Keratinocyte (primary cell): ENCODE measurements around the gene IQCE. TPM values are rescaled to one million over a fixed set of nuclear protein-coding genes. Genes with fewer than 3 reads are reported as not detected.

ENCODE experiments used
- DNase-seq: peaks from one replicate; pipeline ENCODE4 v3.0.0-alpha.2; 2011; ENCODE audit warnings: low read depth, missing footprints, low spot score
- FAIRE-seq: peaks from 2 replicates; lab custom pipeline; 2011; peaks lifted over from hg19 to GRCh38; lab: Jason Lieb, UNC
- H2AFZ ChIP-seq: 2 replicates; pipeline ENCODE4 v1.6.0; 2012; ENCODE audit warnings: low read length, control low read depth, inconsistent platforms; ENCODE audit not compliant: control insufficient read depth
- H3K27ac ChIP-seq: 2 replicates; pipeline ENCODE4 v1.5.1; 2011; ENCODE audit warnings: low read length; ENCODE audit not compliant: control insufficient read depth, insufficient read depth
- H3K27me3 ChIP-seq: 3 replicates; pipeline ENCODE4 v1.6.0; 2011; ENCODE audit warnings: low read length; ENCODE audit not compliant: control insufficient read depth, insufficient read depth; ENCODE audit errors: extremely low read depth
- H3K36me3 ChIP-seq, 2 experiments: 2 replicates in 1 of 2; 3 replicates in 1 of 2; pipeline ENCODE4 v1.5.1; 2011; ENCODE audit warnings: low read length in 2 of 2, mild to moderate bottlenecking in 1 of 2; ENCODE audit not compliant: control insufficient read depth in 2 of 2, insufficient read depth in 2 of 2; ENCODE audit errors: extremely low read depth in 1 of 2
- H3K4me1 ChIP-seq: 3 replicates; pipeline ENCODE4 v1.5.1; 2011; ENCODE audit warnings: low read length; ENCODE audit not compliant: control insufficient read depth, insufficient read depth; ENCODE audit errors: extremely low read depth
- H3K4me2 ChIP-seq: 3 replicates; pipeline ENCODE4 v1.6.0; 2011; ENCODE audit warnings: low read depth, low read length; ENCODE audit not compliant: control insufficient read depth, insufficient read depth; ENCODE audit errors: extremely low read depth
- H3K4me3 ChIP-seq, 3 experiments: fragments of 200-600 bp in 1 of 3; sonication (generic) in 1 of 3; 2 replicates in 2 of 3; 3 replicates in 1 of 3; pipeline ENCODE4 v1.5.1; 2011 to 2016; ENCODE audit warnings: low read length in 3 of 3, mild to moderate bottlenecking in 3 of 3, control low read depth in 2 of 3, inconsistent platforms in 1 of 3, low read depth in 1 of 3, mixed read lengths in 1 of 3, mixed run types in 1 of 3, moderate library complexity in 1 of 3; ENCODE audit not compliant: control insufficient read depth in 2 of 3, insufficient read depth in 2 of 3; ENCODE audit errors: extremely low read depth in 1 of 3
- H3K79me2 ChIP-seq: 2 replicates; pipeline ENCODE4 v1.6.0; 2012; ENCODE audit warnings: low read length; ENCODE audit not compliant: control insufficient read depth, insufficient read depth
- H3K9ac ChIP-seq: 3 replicates; pipeline ENCODE4 v1.6.0; 2011; ENCODE audit warnings: low read length; ENCODE audit not compliant: control insufficient read depth, insufficient read depth; ENCODE audit errors: extremely low read depth
- H3K9me1 ChIP-seq: 3 replicates; pipeline ENCODE4 v1.6.0; 2011; ENCODE audit warnings: low read length; ENCODE audit not compliant: control insufficient read depth, insufficient read depth; ENCODE audit errors: extremely low read depth
- H3K9me3 ChIP-seq: 2 replicates; pipeline ENCODE4 v1.5.1; 2012; ENCODE audit warnings: low read depth, low read length; ENCODE audit not compliant: control insufficient read depth
- H4K20me1 ChIP-seq: 3 replicates; pipeline ENCODE4 v1.6.0; 2011; ENCODE audit warnings: low read length; ENCODE audit not compliant: control insufficient read depth, insufficient read depth; ENCODE audit errors: extremely low read depth
- EZH2 ChIP-seq: IDR thresholded peaks from one replicate; pipeline ENCODE4 v1.6.1; 2012; ENCODE audit warnings: inconsistent platforms, mild to moderate bottlenecking, low read length, moderate library complexity
- dilution Hi-C: fragments of 300-500 bp; cut with MboI; formaldehyde crosslinking; loops from one replicate; pipeline ENCODE4 v1.7.0; 2020; ENCODE audit warnings: low sequenced_read_pairs; ENCODE audit not compliant: extremely low pct_ligation_motif_present
- polyA plus RNA-seq, 5 experiments: library from polyadenylated mRNA; depleted of rRNA in 3 of 5; stranded (reverse) in 3 of 5; stranded (forward) in 1 of 5; unstranded in 1 of 5; fragments of >200 nt; gene quantifications; 1 replicate in 1 of 5; 2 replicates in 3 of 5; 3 replicates in 1 of 5; pipeline versions ENCODE4 v1.2.1 to v1.2.3, GENCODE V29; 2011 to 2012; ENCODE audit warnings: missing spikeins in 2 of 5, low read depth in 1 of 5, low replicate concordance in 1 of 5
- TF ChIP-seq, protein P1 (sequence below), 3 experiments: IDR thresholded peaks in 1 of 3; conservative IDR thresholded peaks in 1 of 3; optimal IDR thresholded peaks in 1 of 3; 2 replicates in 2 of 3; 3 replicates in 1 of 3; pipeline versions ENCODE3 to v1.5.1; 2011; ENCODE audit warnings: low read length in 3 of 3, mild to moderate bottlenecking in 3 of 3, moderate library complexity in 2 of 3, control low read depth in 1 of 3, inconsistent platforms in 1 of 3; ENCODE audit not compliant: insufficient read depth in 2 of 3; ENCODE audit errors: extremely low read depth in 1 of 3

IQCE gene
- polyA plus RNA-seq, 1 donor (not counting 4 experiments of a cell fraction or from before 2014, with no cell fraction given): 5.2 TPM

DNA sequence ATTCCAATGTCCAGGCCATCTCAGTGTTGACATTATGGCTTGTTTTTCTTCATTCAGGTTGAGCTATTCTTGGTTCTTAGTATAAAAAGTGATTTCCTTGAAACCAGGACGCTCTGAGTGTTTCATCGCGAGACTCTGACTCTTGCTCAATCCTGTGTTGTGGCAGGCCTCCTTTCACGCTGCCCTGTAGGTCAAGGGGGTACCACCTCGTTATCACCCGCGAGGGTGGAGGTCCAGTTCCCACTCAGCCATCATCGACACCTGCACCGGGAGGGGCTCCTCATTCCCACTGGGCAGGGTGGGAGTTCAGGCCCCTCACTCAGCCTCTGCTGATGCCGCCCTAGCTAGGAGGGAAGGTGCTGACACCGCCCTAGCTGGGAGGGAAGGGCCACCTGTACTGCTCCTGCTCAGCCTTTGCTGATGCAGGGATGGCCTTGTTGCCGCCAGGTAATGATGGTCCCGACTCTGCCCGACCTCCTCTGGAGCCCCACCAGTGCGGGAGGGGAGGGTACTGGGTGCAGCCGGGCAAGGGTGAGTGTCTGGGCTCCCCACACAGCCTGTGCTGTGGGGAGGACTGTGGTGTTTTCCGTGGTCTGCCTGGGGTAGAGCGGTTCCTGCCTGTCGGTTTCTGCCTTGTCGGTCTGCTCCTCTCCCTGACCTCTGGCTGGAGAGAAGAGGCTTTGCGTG, 16.4 kb downstream of the IQCE start:
- no peak for FAIRE-seq
- H4K20me1 ChIP-seq: no peaks in the 10 kb centered on the region
- H3K27ac ChIP-seq: no peak overlapping the region
- no peaks in the 10 kb centered on the region for H3K79me2 ChIP-seq
- no peak overlapping the region for H3K4me3 ChIP-seq
- no peak for DNase-seq
- no peak overlapping the region for H3K4me2 ChIP-seq
- peaks cover 8 to 16% of the 10 kb centered on the region in 2 experiments for H3K36me3 ChIP-seq
- no peaks in the 10 kb centered on the region for H3K27me3 ChIP-seq
- H3K4me1 ChIP-seq: peaks cover 10% of the 10 kb centered on the region
- H3K9me3 ChIP-seq: no peaks in the 10 kb centered on the region
- no peak overlapping the region for H3K9ac ChIP-seq
- H3K9me1 ChIP-seq: no peaks in the 10 kb centered on the region
- TF ChIP-seq, protein P1, sequence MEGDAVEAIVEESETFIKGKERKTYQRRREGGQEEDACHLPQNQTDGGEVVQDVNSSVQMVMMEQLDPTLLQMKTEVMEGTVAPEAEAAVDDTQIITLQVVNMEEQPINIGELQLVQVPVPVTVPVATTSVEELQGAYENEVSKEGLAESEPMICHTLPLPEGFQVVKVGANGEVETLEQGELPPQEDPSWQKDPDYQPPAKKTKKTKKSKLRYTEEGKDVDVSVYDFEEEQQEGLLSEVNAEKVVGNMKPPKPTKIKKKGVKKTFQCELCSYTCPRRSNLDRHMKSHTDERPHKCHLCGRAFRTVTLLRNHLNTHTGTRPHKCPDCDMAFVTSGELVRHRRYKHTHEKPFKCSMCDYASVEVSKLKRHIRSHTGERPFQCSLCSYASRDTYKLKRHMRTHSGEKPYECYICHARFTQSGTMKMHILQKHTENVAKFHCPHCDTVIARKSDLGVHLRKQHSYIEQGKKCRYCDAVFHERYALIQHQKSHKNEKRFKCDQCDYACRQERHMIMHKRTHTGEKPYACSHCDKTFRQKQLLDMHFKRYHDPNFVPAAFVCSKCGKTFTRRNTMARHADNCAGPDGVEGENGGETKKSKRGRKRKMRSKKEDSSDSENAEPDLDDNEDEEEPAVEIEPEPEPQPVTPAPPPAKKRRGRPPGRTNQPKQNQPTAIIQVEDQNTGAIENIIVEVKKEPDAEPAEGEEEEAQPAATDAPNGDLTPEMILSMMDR (optimal IDR thresholded peaks at IDR 0.05 in 1 of 3, IDR thresholded peaks at IDR 0.05 in 1 of 3, conservative IDR thresholded peaks at IDR 0.05 in 1 of 3; ENCODE audit: extremely low read depth in 1 of 3, insufficient read depth in 2 of 3, low read length in 3 of 3): no peak
- no peak for TF ChIP-seq EZH2
- H2AFZ ChIP-seq: no peak overlapping the region
- dilution Hi-C loops: no loop called here

DNA sequence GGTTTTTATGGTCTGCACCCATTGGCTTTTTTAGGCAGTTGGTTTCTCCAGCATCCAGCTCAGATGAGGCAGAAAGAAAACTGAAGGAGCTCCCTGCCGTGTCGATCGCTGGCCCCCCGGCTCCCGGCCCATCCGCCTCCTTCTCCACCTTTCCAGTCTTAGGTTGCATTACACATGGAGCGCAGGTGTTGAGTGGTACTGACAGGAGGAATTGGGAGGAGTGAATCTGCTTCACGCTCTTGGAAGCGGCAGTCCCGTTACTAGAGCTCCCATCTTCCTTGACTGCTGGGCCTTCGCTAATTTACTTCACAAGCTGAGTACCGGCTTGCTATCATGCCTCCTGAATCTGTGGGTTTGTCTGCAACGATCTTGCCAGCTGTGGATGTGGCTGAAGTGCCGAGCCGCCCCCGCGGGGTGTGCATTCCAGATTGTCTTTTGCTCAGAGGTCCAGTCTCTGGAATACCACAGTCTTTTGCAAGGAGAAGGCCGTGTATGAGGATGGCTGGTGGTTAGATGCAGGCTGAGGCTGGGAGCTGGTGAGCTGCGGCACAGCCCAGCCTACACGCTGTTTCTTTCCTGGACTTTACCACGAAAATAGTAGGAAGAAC, 17.1 kb downstream of the IQCE start:
- no peak overlapping the region for H2AFZ ChIP-seq
- H3K4me1 ChIP-seq: peaks cover 10% of the 10 kb centered on the region
- H3K27ac ChIP-seq: no peak overlapping the region
- H3K79me2 ChIP-seq: no peaks in the 10 kb centered on the region
- no peak for FAIRE-seq
- H4K20me1 ChIP-seq: no peaks in the 10 kb centered on the region
- H3K9me1 ChIP-seq: no peaks in the 10 kb centered on the region
- TF ChIP-seq, protein P1 (optimal IDR thresholded peaks at IDR 0.05 in 1 of 3, IDR thresholded peaks at IDR 0.05 in 1 of 3, conservative IDR thresholded peaks at IDR 0.05 in 1 of 3; ENCODE audit: extremely low read depth in 1 of 3, insufficient read depth in 2 of 3, low read length in 3 of 3): no peak
- no peak for TF ChIP-seq EZH2
- no peaks in the 10 kb centered on the region for H3K9me3 ChIP-seq
- no peak for DNase-seq
- dilution Hi-C loops: no loop called here
- H3K9ac ChIP-seq: no peak overlapping the region
- H3K4me3 ChIP-seq: no peak overlapping the region
- H3K36me3 ChIP-seq: peaks cover 8 to 16% of the 10 kb centered on the region in 2 experiments
- H3K4me2 ChIP-seq: no peak overlapping the region
- no peaks in the 10 kb centered on the region for H3K27me3 ChIP-seq
